OCI-LY1 (cell line): ENCODE results near the gene PARD3B.

ENCODE experiments used
- CTCF ChIP-seq: fragments of 200-600 bp; sonication (generic), shearing (Covaris generic); IDR thresholded peaks from 2 replicates; pipeline ENCODE4 v1.5.1; 2017; ENCODE audit warnings: mild to moderate bottlenecking, antibody characterized with exemption, low read length, moderate library complexity, mixed read lengths
- EZH2 ChIP-seq: fragments of 200-600 bp; sonication (generic), shearing (Covaris generic); IDR thresholded peaks from 2 replicates; pipeline ENCODE4 v1.8.0; 2017; ENCODE audit warnings: borderline replicate concordance, mixed run types, mild to moderate bottlenecking, antibody characterized with exemption, low read length, moderate library complexity, mixed read lengths

- TF ChIP-seq CTCF (no peak), EZH2 (no peak)
Measured at GRCh38 chr2:205287316-205287715, 742.0 kb downstream of the PARD3B start.
